ENCODE data around the gene OR8K5.
"Not testable (repeated sequence)": the region's sequence is repeated elsewhere in the genome, so short reads cannot be mapped to it uniquely, and the experiment has no call there.

The OR8K5 gene

DNA sequence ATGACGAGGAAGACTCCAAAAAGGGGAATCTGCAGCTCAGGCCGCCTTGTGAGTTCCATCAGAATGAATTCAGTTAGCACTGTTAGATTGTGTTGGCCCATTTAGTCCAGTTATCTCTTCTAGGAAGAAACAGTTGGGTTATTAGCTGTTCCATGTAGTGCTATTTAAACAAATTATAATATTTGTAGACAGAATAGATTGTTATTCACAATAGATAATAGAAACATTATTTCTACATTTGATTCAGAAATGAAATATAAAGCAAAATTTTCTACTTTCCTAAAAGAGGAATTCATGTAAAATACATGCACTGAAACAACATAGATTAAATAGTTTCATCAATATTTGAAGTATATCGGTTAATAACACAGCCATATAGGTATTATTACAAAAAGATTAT lies at the start of gene OR8K5:
Gene OR8K5 (minus strand): TSS at position 101 of the 400 bp plus-strand sequence. CDS start 0 bp downstream, at position 101.
- DNase-seq, result no peak

DNA sequence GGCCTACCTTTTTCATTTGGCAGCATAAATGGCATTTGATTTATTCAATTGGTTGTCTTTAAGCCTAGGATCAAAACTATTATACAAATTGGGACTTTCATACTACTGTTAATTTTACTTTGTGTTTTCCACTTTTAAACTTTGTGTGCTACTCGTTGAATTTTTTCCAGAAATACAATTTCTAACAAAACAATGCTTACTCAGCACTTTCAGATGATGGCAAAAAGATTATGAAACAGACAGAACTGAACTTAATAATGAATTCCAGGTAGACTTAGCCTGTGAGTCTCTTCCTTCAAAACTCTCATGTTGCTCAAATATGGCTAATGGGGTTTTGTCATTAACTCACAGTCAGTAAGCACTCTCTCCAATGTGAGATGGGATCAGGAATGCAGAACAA lies 47.7 kb upstream of the OR8K5 start:
- DNase-seq, result no peak

DNA sequence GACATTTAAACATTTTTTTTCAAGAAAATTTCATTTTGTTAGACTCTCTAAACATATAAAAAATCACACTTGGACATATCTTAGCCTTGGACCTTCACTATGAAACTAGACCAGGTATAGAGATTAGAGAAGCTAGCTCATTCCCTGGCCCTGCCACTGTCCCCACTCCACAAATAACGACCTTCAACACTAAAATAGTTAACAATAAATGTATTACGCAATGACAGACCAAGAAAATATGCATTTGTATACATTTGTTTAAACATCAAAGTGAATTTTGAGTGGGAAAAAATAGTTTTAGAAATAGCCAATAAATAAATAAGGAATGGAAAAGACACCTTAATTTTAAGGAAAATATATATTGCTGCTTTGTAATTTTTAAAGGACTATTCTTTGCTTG lies 37.2 kb upstream of the OR8K5 start:
- DNase-seq, result no peak

DNA sequence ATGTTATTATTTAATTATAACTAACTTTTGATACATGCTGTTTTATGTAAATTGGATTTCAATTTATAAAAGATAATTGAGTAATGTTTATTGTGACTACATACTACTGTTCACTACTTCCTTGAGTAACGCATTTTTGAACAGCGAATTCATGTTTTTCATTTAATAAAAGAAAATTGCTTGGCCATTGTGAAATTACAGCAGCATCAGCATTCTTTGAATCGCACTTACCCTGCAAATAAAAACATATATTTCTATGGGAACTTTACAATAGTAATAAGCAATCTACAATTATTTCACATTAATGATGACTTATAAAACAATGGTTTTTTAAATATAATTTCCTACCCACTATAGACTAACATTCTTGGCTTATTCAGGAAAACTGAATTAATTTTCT lies 36.6 kb upstream of the OR8K5 start:
- DNase-seq, result no peak

GRCh38 chr11:56188602-56189001 lies 28.5 kb upstream of the OR8K5 start:
- DNase-seq, result no peak

- no peak for DNase-seq
Measured at GRCh38 chr11:56183459-56183858, 23.3 kb upstream of the OR8K5 start.

DNA sequence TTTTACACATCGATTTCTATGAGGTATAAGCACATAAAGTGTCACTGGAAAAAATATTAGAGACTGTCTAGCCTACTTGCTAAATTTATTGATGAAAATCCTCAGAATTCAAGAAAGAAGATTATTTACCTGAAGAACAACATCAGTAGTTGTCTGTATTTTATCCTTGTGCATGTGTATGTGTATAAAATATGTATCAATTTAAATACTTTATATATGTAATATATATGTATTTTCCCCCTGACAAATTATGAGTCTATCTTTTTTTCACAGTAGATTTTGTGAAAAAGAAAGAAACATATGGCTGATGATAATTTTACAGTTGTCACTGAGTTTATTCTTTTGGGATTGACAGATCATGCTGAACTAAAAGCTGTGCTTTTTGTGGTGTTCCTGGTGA lies 16.2 kb upstream of the OR8K5 start, which contains the start of gene OR5J2:
Gene OR5J2 (plus strand): TSS at position 301 of the 400 bp plus-strand sequence. CDS start 0 bp downstream, at position 301.
- no peak for DNase-seq

DNA sequence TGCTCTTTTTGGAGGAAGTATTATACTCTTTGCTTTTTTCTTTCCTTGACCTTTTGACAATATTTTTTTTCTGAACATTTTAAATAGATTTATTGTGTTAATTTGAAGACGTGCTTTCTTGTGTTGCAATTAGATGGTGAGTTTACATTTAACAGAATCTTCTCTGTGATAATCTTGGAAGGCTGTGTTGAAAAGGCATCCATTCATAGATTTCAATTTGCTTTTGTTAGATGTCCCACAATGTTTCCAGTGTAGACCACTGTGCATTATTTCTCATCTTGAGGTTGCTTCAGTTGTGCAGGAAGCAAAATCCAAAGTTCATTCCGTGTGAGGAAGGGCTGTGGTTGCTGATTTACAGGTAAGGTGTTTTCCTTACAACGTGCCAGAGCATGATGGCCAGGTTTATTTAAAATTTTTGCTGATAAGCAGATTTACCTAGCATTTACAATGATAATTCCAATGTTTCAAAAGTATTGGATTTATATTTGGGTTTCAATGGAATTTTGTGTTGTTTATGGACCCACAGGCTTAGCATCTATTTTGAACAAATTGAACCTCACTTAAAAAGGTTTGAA lies 12.2 kb upstream of the OR8K5 start:
- no peak for DNase-seq

GRCh38 chr11:56163804-56164203 lies 3.7 kb upstream of the OR8K5 start:
- no peak for DNase-seq

DNA sequence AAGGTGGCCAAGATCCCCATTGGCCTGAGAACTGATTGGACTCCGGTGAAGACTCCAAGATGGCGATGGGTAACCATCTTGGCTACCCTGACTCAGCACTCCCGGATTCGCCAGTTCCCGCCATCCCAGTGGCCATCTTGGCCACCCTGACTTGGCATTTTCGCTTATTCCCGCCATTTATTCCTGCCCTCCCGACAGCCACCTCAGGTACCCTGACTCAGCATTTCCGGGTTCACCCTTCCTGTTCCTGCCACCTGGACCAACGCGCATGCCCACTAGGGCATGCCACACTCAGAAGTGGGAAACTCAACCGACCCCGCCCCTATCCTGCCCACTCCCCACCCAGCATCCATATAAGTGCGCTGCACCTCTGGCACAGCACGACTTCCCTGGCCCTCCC lies 7.8 kb downstream of the OR8K5 start:
- no peak for DNase-seq

DNA sequence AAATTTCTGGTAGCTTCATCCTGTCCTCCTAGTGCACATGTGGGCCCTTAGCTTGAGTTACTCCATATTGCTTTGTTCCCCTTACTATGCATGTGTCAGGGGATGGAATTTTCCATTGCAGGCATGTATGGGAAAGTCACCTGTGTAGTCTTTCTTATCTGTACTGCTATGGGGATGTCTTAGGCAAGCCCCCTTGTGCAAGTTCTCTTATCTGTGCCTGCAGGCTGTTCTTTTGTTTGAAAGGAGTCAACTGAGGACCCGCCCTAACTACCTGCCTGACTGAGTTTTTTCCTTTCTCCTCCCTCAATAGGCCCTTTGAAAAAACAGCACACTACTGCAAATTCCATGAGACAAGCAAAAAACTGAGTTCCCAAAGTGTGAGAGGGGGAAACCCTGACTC lies 8.7 kb downstream of the OR8K5 start:
- DNase-seq, result no peak

GRCh38 chr11:56143681-56144080 lies 16.4 kb downstream of the OR8K5 start:
- DNase-seq, result not testable (repeated sequence)

GRCh38 chr11:56140151-56140661 lies 19.9 kb downstream of the OR8K5 start, which contains the start of gene OR8J3:
Gene OR8J3 (minus strand): TSS chr11:56140201. CDS start chr11:56137718, 2,483 bp downstream.
- no peak for DNase-seq

GRCh38 chr11:56122073-56122472 lies 38.0 kb downstream of the OR8K5 start, which contains the start of gene OR8H3:
Gene OR8H3 (plus strand): TSS chr11:56122373. CDS start chr11:56122373, 0 bp downstream.
- no peak for DNase-seq

Data from activated CD4-positive, alpha-beta T cell treated with anti-CD3 and anti-CD28 coated beads, Interleukin-2, Interleukin-6, amounts not matched to agents 100 ng/mL and 50 ng/mL, durations not matched to agents 16 hours and 8 hours (primary cell).